Activated T-cell treated with anti-CD3 and anti-CD28 coated beads for 48 hours (primary cell): ENCODE data around the gene MARVELD1.

Experiments
- DNase-seq: peaks from one replicate; pipeline ENCODE4 v3.0.0-alpha.2; 2020; ENCODE audit warnings: low read depth

Gene MARVELD1

DNA sequence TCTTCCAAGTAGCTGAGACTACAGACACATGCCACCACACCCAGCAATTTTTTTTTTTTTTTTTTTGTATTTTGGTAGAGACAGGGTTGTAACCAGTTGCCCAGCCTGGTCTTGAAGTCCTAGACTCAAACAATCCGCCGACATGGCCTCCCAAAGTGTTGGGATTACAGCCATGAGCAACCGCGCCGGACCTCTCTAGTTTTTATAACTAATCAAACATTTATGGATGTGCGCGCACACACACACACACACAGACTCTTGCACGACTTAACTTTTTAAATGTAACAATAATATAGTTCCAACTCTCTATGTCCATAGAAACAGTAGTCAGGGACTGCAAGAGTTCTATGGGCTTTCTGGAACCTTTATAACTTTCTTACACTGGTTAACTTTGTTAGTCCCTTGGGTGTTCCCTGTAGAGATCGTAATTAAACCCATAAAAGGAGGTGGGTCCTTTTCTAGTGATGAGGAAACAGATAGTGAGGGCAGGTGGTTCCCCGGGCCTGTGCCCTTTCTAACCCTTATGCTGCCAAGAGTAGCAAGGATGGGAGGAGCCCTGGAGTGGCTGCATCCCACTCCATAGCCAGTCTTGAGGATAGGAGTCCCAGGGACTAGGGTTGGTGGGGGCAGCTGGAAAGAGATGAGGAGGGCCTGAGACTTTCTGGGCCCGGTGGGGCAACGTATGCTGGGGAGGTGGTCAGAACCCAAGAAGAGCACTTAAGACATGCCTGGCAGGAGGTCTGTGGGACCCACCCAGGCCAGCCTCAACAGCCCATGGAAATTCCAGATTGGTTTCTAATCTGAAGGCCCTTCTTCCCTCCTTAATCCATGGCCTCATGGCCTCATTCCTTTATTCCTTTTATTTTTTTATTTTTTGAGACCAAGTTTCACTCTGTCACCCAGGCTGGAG, 8.6 kb downstream of the MARVELD1 start:
- no peak for DNase-seq

DNA sequence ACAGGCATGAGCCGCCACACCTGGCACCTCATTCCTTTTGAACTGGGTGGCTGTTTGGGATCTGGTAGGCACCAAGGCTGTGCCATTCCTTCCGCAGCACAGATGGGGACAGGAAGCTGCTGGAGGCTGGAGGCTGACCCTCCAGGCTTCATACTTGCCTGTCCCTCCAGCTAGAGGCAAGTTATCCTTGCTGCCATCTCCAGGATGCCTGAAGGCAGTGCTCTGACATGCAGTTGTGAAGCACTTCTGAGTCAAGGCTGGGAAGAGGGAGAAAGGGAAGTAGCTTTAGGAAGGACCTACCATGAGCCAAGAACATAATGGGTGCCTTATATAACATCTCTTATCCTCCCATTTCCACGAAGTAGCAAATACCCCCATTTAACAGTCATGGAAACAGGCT, 9.5 kb downstream of the MARVELD1 start:
- DNase-seq, result no peak

DNA sequence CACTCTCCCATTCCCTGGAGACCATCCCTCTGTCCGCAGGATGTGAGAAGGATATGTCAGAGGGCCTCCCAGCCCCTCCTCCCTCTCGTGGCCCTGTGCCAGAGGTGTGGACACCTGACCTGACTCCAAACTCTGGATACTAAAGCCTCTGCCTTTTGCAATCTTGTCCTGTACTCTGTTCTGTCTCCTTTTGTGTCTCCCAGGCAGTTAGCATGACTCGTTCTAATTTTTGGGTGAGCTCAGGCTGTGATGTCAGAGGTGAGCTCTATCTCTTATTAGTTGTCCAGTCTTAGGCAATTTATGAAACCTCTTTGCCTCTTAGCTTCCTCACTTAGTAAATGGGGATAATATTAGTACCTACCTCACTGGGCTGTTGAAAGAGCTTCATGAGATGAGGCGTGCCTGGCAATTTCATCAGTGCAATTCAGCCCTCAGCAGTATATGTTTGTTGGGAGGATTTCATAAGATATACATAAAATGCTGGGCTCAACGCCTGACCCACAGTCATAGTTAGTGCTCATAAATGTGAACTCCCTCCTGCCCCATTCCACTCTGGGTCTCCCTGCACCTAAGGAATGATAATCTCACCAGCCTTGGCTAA, 10.9 kb downstream of the MARVELD1 start:
- no peak for DNase-seq

DNA sequence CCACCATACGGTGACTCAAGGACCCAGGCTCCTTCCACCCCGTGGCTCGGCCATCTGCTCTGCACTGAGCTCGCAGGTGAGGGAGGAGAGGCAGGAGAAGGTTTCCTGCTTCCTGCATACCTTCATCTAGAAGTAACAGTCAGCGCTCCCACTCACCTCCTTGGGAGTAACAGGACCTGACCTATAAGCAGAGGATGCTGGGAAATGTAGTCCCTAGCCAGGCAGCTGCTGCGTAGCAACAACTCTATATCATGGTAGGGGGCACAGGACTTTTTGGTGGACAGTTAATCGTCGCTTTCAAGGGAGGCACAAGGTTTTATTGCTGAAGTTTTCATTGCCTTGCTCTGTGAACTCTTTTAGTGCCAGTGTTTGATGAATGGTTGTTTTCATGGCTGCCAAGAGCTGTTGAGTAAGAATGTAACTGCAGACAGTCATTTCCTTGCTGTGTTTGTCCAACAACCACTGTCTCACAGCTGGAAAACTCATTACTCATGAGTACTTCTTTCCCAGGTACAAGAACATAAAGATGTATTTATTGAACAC, 13.2 kb downstream of the MARVELD1 start:
- DNase-seq, result no peak

DNA sequence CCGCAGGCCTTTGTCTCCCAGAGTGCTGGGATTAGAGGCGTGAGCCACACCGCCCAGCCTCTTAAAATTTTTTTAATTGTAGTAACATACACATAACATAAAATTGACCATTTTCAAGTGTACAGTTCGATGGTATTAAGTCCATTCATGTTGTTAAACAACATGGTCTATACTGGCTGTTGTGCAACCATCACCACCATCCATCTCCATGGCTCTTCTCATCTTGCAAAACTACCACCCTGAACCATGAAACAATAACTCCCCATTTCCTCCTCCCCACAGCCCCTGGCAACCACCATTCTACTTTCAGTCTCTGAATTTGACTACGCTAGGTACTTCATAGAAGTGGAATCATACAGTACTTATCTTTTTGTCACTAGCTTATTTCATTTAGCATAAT, 15.5 kb downstream of the MARVELD1 start:
- DNase-seq, result no peak

DNA sequence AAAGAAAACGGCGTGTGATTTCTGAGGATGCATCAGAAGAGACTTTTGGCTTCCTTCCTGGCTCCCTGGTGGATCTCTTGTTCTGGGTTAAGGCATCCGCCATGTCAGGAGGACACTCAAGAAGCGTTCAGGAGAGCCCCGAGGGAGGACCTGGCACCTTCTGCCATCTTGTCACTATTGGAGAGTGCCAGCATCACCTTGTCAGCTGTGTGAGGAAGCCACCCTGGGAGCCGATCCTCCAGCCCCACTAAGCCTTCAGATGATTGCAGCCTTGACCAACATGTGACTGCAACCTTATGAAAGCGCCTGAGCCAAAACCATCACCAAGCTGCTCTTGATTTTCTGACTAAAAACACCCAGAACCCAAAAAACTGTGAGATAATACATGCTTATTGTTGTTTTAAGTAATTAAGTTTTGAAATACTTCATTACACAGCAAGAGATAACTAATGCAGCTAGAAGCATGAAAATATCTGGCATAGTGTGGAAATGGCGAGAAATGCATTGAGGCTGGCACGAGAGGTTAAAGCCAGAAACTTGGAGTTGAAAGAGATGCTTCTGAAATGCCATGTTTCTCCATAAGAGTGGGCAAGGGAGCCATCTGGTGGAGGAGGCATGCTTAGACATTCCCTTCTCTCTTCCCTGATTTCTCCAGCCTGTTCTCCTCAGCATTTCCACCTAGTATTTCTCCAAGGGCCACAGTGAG, 18.0 kb downstream of the MARVELD1 start:
- peak; percentile 25 for DNase-seq

DNA sequence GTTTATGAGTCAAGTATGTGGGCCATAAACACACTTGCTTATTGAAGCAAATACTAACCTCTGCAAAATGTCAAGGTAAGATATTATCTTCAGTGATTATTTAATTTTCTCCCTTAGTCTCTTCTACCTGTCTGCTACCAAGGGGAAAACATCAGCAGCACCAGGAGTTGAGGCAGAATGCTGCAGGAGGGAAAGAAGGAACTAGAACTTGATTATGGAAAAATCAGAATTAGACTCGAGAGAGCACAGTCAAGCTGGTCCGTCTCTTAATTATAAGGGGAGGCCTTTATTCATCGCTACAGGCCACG, 18.5 kb downstream of the MARVELD1 start:
- DNase-seq, result no peak

DNA sequence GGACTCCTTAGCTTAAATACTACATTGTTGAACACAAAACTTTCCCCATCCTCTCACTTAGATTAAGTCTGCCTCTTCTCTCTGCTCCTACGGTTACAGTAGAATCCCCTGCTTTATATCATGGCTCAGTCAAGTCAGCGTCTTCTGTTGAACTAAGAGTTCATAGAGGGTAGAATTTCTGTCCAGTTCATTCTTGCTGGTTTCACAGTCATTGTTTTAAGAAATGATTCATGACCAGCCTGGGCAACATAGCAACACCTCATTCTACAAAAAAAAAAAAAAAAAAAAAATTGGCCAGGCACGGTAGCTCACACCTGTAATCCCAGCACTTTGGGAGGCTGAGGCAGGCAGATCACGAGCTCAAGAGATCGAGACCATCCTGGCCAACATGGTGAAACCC, 19.7 kb downstream of the MARVELD1 start:
- no peak for DNase-seq

DNA sequence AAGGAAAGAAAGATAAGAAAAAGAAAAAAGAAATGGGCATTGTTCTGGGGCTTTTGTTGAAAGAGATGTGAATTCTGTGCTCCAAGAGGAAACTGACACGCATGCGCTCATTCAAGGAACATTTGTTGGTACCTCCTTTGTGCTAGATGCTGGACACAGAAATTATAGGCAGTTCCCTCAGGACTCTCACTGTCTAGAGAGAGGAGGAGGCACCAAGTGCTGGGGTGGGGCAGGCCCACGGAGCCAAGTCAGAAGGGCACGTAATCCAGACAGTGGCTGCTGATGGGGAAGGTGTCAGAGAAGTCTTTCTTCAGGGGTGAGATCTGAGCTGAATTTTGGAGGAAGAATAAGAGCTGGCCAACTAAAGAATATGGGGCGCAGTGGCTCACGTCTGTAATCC, 20.5 kb downstream of the MARVELD1 start:
- DNase-seq, result no peak

DNA sequence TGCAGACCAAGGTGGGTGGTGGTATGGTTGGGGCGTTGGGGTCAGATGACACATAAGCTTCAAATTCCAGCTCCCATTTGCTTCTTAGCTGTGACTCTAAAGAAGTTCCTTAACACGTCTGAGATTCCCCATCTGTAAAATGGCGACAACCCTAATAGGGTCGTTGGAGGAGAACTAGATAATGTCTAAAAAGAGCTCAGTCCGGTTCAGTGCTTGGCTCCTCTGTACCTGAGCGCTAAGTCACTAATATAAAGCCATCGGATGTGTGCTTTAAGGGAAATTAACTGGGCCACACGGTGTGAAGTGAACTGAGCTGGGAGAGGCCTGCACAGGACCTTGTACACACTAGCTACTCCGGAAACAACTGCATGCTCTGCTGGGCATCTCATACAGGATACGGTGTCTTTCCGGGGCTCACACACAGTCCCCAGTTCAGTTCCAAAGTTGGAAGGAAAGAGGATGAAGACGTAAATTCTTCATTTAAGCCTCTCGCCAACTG, 22.9 kb downstream of the MARVELD1 start:
- no peak for DNase-seq

DNA sequence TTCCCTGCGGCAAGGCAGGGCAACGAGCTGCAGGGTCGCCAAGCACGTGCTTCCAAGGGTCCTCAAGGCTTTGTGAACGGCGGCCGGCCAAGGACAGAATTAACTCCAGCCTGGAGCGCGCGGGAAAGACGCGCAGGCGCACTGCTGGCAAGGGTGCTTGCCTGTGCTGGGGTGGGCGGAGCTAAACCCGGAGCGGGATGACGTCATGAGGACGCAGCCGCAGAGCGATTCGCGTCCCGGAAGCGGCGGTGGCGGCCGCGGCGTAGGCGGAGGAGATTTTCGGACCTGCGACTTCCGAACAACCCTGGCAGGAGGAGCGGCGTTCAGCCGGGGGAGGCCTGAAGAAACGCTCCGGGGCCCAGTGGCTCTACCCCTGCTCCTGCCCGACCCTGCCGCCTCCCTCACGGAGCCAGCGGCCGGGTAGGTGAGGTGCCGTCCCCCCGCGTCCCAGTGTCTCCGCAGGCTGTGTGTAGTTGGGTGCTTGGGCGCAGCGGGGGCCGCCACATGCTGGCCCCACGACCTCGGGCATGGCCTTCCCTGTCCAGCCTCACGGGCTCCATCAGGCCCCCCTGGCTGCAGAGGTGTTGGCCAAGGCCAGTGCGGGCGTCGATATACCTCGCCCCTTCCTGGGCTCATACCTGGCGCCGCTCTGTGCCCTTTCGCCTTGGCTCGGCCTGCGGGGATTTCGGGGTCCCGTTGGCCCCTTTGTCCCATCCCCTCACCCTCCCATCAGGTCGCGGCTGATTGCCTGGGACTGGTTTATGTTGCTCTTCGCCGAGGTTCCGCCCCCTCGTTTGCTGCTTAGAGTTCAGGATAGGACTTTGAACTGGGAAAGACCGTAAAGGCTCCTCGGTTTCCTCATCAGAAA, 23.6 kb downstream of the MARVELD1 start, which contains the start of gene ZFYVE27:
ZFYVE27 (plus strand) TSS at position 227 of the 868 bp plus-strand sequence. CDS start 1,350 bp downstream, outside the sequence.
- peak; percentile 97 for DNase-seq

DNA sequence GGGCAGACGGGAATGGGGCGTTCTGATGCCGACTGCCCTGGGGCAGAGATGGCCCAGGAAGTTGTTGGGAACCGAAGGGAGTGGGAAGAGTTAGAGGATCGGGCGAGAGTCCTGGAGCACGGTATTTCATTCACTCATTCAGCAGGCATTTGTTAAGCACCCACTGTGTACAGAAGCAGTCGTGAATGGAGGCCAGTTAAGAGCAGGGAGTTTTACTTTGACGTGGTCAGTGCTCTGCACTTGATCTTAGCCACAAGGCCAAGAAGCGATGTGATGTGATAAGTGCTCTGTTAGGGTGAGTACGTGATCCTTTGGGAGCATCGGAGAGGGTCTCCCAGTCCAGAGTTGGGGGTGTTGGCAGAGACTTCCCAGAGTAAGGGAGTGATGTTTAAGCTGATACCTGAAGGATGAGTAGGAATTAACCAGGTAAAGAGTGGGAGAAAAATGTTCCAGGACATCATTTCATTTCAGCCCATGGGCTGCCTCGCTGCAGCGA, 24.3 kb downstream of the MARVELD1 start:
- no peak for DNase-seq

DNA sequence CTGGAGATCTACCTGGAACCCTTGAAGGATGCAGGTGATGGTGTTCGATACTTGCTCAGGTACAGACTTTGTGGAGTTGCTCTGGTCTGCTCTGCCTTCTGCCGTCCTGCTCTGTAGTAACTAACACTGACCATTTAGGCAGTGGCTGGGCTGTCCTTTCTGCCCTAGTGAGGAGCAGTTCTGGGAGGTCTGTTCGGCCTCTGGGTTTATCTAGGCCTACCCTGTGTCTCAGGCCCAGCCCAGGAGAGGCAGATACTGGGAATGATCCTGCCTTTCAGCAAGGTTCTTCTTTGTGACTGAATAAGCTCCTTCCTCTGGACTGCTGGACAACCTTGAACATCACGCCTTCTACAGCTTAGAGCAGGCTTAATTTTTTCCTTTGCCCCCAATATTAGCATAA, 25.1 kb downstream of the MARVELD1 start:
- DNase-seq, result no peak

DNA sequence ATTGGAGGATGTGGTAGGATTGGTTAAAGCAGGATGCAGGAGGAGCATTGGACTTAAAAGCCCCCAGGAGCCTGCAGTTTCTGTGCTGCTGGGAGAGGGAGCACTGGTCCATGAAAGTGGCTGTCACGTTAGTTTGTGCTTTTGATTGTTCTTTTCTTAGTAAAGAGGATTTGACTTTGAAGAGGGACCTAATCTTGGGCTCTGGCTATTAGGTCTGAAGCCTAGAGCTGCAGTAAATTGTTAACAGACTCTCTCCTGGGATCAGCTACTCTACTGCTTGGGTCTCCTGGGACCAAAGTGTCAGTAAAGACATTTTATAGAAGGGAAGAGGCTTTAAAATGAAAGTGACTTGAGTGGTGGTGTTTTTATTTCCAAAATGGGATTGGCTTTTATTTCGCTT, 27.1 kb downstream of the MARVELD1 start:
- DNase-seq, result no peak

DNA sequence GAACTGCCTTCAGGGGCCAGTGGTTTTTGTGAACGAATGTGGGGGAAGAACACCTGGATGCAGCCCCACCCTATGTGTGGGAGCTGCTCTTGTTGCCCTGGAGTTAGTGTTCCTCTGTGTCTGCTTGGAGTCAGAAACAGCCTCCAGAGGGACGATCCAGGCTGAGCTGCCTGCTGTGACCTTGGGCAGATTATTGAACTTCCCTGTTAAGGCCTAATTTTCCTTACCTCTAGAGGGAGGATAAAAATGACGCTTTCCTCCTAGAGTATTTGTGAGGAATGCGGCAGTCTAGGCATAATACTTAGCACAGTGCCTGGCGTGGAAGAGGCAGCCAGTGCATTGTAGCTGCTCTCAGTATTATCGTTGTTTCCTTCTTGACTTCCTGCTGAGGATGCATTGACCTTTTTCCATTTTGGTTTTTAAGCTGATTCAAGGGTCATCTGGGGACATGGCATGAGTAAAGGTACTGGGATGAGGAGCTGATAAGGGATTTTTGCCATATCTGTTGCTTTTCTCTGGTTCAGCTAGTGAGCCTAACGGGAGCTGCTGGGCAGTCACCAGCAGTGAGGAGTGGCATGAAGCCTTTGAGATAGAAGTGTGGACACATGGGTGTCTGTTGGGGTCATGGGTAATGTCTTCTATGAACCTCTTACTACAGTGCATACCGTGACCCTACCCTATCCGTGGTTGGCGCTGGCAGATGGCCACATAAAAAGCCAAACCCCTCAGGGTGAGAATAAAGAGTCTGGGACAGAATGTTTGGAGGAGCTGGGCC, 29.8 kb downstream of the MARVELD1 start:
- DNase-seq, result no peak

DNA sequence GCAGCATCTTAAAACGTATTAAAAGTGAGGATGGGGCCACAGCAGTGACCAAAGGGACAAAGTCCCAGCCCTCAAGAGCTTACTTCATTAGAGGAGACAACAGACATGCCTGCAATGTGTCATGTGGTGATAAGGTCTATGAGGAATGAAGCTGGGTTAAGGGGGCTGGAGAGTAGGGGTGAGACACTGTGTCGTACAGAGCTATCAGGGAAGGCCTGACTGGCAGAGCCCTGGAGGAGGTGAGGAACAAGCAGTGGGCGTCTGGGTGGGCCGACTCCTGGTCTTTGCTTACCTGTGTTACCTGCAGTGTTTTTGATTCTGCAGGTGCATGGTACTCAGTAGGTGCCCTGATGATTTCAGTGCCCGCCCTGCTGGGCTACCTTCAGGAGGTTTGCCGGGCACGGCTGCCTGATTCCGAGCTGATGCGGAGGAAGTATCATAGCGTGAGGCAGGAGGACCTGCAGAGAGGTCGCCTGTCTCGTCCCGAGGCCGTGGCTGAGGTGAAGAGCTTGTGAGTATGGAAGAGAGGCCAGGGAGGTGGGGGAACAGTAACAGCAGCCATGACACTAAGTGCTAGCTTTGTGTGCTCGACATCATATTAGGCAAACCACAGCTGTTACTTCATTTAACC, 31.0 kb downstream of the MARVELD1 start:
- no peak for DNase-seq

DNA sequence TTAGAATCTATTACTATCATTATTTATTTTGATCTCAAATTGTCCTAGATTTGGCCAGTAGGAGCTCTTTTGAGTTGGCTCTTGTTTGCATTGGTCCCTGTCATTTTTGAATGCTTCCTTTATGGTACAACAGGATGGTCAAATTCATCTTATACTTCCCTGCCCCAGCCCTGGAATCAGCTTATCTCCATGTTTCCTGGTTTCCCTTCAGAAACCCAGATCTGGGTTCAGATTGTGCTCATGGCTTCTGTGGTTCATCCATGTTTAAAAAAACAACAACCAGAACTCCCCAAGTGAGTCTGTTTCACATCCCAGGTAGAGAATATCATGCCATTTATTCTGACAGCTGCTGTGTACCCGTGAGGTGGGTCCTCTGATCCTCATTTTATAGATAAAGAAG, 34.0 kb downstream of the MARVELD1 start:
- no peak for DNase-seq

DNA sequence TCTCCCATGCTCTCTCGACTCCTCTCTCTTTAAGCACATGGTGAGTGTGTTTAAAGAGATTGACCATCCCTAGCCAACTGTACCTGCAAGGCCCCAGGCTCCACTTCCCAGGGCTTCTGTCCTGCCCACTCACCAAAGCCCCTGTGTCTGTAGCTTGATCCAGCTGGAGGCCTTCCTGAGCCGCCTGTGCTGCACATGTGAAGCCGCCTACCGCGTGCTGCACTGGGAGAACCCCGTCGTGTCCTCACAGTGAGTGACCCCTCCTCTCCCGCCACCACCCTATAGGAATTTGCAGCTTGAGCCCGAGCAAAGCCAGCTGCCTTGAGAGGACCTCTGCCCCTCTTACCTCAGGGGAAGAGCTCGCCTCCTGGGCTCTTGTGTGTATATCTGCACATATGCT, 34.6 kb downstream of the MARVELD1 start:
- no peak for DNase-seq

DNA sequence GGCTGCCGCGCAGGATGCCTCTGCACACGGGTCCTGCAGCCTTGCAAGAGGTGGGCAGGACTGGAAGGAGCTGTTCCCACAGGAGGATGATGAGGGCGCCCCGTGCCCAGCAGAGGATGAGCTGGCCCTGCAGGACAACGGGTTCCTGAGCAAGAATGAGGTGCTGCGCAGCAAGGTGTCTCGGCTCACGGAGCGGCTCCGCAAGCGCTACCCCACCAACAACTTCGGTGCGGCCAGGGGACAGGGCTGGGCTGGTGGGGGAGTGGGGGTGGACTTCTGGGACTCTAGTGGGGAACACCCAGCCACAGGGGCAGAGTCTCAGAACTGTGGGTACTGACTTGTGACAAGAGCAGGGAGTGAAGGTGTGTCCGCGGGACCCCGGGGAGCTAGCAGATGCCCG, 39.4 kb downstream of the MARVELD1 start:
- no peak for DNase-seq

DNA sequence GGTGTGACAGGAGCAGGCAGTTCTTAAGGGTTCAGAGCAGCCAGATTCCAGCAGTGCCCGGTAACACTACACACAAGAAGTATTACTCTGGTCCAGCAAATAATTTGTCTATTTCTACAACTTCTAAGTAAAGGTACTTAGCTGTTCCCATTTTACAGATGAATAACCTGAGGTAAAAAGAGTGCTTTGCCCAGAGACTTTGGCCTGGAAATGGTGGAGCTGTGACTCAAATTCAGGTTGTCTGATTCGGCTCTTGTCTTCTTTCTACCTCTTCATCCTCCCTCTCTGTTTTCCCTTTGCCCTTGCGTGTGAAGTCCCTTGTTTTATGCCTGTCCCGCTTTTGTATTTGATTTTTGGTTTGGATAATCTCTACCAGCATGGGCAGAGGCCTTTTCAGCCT, 41.2 kb downstream of the MARVELD1 start:
- DNase-seq, result no peak
